ENCODE measurements around the gene MAGI2.

MAGI2 gene

GRCh38 chr7:79157281-79157680, 296.2 kb downstream of the MAGI2 start:
- no peak for TF ChIP-seq CTCF (IDR thresholded peaks at IDR 0.05)
- Histone ChIP-seq H3K4me3 (ENCODE audit: low read depth in 1 of 2, low read length in 1 of 2) (no peak overlapping the region), H3K27ac (no peak overlapping the region), H3K9me3 (no peaks in the 10 kb centered on the region), H3K27me3 (no peaks in the 10 kb centered on the region), H3K4me1 (ENCODE audit: control insufficient read depth in 1 of 2, insufficient read depth in 1 of 2, low read depth in 1 of 2, low read length in 1 of 2) (no peaks in the 10 kb centered on the region), H3K36me3 (no peaks in the 10 kb centered on the region)

- no peak overlapping the region for H3K4me3 ChIP-seq (ENCODE audit: low read depth in 1 of 2, low read length in 1 of 2)
- no peak overlapping the region for H3K27ac ChIP-seq
- TF ChIP-seq CTCF (IDR thresholded peaks at IDR 0.05): no peak
- no peaks in the 10 kb centered on the region for H3K27me3 ChIP-seq
- no peaks in the 10 kb centered on the region for H3K36me3 ChIP-seq
- H3K4me1 ChIP-seq (ENCODE audit: control insufficient read depth in 1 of 2, insufficient read depth in 1 of 2, low read depth in 1 of 2, low read length in 1 of 2): no peaks in the 10 kb centered on the region
- H3K9me3 ChIP-seq: no peaks in the 10 kb centered on the region
These were observed 303.6 kb downstream of the MAGI2 start for GRCh38 chr7:79149831-79150230.

GRCh38 chr7:79142706-79143105, 310.8 kb downstream of the MAGI2 start:
- H3K9me3 ChIP-seq: no peaks in the 10 kb centered on the region
- TF ChIP-seq CTCF (IDR thresholded peaks at IDR 0.05): no peak
- no peaks in the 10 kb centered on the region for H3K36me3 ChIP-seq
- no peak overlapping the region for H3K27ac ChIP-seq
- no peaks in the 10 kb centered on the region for H3K4me1 ChIP-seq (ENCODE audit: control insufficient read depth in 1 of 2, insufficient read depth in 1 of 2, low read depth in 1 of 2, low read length in 1 of 2)
- H3K4me3 ChIP-seq (ENCODE audit: low read depth in 1 of 2, low read length in 1 of 2): no peak overlapping the region
- no peaks in the 10 kb centered on the region for H3K27me3 ChIP-seq

GRCh38 chr7:79141252-79141651, 312.2 kb downstream of the MAGI2 start:
- no peak overlapping the region for H3K4me3 ChIP-seq (ENCODE audit: low read depth in 1 of 2, low read length in 1 of 2)
- H3K27ac ChIP-seq: no peak overlapping the region
- no peaks in the 10 kb centered on the region for H3K27me3 ChIP-seq
- H3K36me3 ChIP-seq: no peaks in the 10 kb centered on the region
- TF ChIP-seq CTCF (IDR thresholded peaks at IDR 0.05): no peak
- no peaks in the 10 kb centered on the region for H3K4me1 ChIP-seq (ENCODE audit: control insufficient read depth in 1 of 2, insufficient read depth in 1 of 2, low read depth in 1 of 2, low read length in 1 of 2)
- no peaks in the 10 kb centered on the region for H3K9me3 ChIP-seq

GRCh38 chr7:79137942-79138341, 315.5 kb downstream of the MAGI2 start:
- no peaks in the 10 kb centered on the region for H3K27me3 ChIP-seq
- H3K9me3 ChIP-seq: no peaks in the 10 kb centered on the region
- no peak for TF ChIP-seq CTCF (IDR thresholded peaks at IDR 0.05)
- H3K36me3 ChIP-seq: no peaks in the 10 kb centered on the region
- no peaks in the 10 kb centered on the region for H3K4me1 ChIP-seq (ENCODE audit: control insufficient read depth in 1 of 2, insufficient read depth in 1 of 2, low read depth in 1 of 2, low read length in 1 of 2)
- no peak overlapping the region for H3K4me3 ChIP-seq (ENCODE audit: low read depth in 1 of 2, low read length in 1 of 2)
- H3K27ac ChIP-seq: no peak overlapping the region

GRCh38 chr7:79132844-79133451, 320.5 kb downstream of the MAGI2 start:
- H3K27ac ChIP-seq: no peak overlapping the region
- no peak for TF ChIP-seq CTCF (IDR thresholded peaks at IDR 0.05)
- no peaks in the 10 kb centered on the region for H3K36me3 ChIP-seq
- no peaks in the 10 kb centered on the region for H3K4me1 ChIP-seq (ENCODE audit: control insufficient read depth in 1 of 2, insufficient read depth in 1 of 2, low read depth in 1 of 2, low read length in 1 of 2)
- no peaks in the 10 kb centered on the region for H3K27me3 ChIP-seq
- no peak overlapping the region for H3K4me3 ChIP-seq (ENCODE audit: low read depth in 1 of 2, low read length in 1 of 2)
- no peaks in the 10 kb centered on the region for H3K9me3 ChIP-seq

Data from neutrophil (primary cell).